GM12872 (cell line): Measurements from ENCODE around the gene UQCRFS1.

ENCODE experiments used
- TF ChIP-seq, protein P1 (sequence below): IDR thresholded peaks from 3 replicates; pipeline ENCODE4 v1.5.1; 2011; ENCODE audit warnings: low read depth, mild to moderate bottlenecking, low read length, moderate library complexity; ENCODE audit not compliant: insufficient read depth

Gene UQCRFS1

GRCh38 chr19:29255006-29255405 is 42.1 kb upstream of the UQCRFS1 start:
- TF ChIP-seq, protein P1, sequence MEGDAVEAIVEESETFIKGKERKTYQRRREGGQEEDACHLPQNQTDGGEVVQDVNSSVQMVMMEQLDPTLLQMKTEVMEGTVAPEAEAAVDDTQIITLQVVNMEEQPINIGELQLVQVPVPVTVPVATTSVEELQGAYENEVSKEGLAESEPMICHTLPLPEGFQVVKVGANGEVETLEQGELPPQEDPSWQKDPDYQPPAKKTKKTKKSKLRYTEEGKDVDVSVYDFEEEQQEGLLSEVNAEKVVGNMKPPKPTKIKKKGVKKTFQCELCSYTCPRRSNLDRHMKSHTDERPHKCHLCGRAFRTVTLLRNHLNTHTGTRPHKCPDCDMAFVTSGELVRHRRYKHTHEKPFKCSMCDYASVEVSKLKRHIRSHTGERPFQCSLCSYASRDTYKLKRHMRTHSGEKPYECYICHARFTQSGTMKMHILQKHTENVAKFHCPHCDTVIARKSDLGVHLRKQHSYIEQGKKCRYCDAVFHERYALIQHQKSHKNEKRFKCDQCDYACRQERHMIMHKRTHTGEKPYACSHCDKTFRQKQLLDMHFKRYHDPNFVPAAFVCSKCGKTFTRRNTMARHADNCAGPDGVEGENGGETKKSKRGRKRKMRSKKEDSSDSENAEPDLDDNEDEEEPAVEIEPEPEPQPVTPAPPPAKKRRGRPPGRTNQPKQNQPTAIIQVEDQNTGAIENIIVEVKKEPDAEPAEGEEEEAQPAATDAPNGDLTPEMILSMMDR: no peak

- TF ChIP-seq, protein P1: no peak
Observed at GRCh38 chr19:29248332-29248844, 35.4 kb upstream of the UQCRFS1 start.

GRCh38 chr19:29247872-29248271 is 34.9 kb upstream of the UQCRFS1 start:
- TF ChIP-seq, protein P1: no peak

GRCh38 chr19:29247471-29247870 is 34.5 kb upstream of the UQCRFS1 start:
- TF ChIP-seq, protein P1: no peak

GRCh38 chr19:29247051-29247450 is 34.1 kb upstream of the UQCRFS1 start:
- TF ChIP-seq, protein P1: no peak

DNA sequence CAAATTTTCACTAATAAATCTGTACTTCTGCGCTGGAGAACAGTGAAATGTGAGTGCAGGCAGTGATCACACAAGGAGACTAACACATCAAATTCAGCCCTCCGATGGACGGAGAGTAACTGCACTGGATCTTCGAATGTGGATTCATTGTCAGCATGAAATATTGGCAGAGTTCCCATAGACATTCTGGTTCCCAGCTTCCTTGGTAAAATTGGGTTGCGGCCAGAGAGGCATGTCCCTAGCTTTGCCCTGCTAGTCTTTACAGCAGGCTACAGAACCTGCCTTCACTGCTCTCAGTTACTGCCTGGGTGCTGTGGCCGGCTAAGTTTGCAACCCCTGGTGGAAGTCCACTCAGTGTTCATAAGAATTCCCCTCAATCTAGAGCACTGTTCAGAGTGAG is 32.3 kb upstream of the UQCRFS1 start:
- TF ChIP-seq, protein P1: no peak

DNA sequence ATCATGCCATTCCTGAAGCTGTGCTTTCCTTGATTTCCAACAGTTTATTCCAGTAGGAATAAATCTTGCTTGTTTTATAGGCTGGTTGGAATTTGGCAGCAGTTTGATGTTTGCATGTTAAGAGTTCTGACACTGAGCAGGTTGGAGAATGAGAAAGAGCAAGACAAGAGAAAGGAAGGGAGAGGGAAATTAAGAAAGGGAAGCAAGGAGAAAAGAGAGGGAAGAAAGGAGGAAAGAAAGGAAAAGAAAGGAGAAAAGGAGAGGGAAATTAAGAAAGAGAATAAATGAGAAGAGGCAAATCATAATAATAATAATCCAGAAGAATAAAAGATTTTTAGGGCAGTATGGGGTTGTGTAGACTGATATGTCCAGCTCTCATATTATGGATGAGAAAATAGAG is 28.4 kb upstream of the UQCRFS1 start:
- TF ChIP-seq, protein P1: no peak
